ENCODE measurements around the gene TSPEAR. TPM values are rescaled to one million over a fixed set of nuclear protein-coding genes. Genes with fewer than 3 reads are reported as not detected.
"Not testable (repeated sequence)": the region's sequence is repeated elsewhere in the genome, so short reads cannot be mapped to it uniquely, and the experiment has no call there.

The TSPEAR gene
- polyA plus RNA-seq, 2 donors, result 0.01 to 0.04 TPM

- Histone ChIP-seq H3K27me3 (ENCODE audit: control insufficient read depth in 1 of 2, insufficient read depth in 2 of 2, low read length in 2 of 2) (no peaks in the 10 kb centered on the region), H3K4me1 (ENCODE audit: control insufficient read depth in 2 of 2, insufficient read depth in 2 of 2, low read length in 1 of 2) (no peaks in the 10 kb centered on the region), H3K4me3 (ENCODE audit: low read depth in 1 of 2, low read length in 2 of 2) (no peak overlapping the region), H3K27ac (ENCODE audit: low read depth in 2 of 2, low read length in 1 of 2) (no peak overlapping the region), H3K36me3 (ENCODE audit: control insufficient read depth in 2 of 2, insufficient read depth in 2 of 2, low read length in 1 of 2) (no peaks in the 10 kb centered on the region), H3K9me3 (ENCODE audit: control insufficient read depth in 2 of 2, insufficient read depth in 1 of 2, low read depth in 1 of 2, low read length in 1 of 2) (no peaks in the 10 kb centered on the region)
- 79 to 81% methylated on average over 28 of the region's 28 CpGs for WGBS, 2 donors
Observed at GRCh38 chr21:44483288-44484237, 227.8 kb downstream of the TSPEAR start.

- 70 to 73% methylated on average over 14 of the region's 14 CpGs for WGBS, 2 donors
- Histone ChIP-seq H3K36me3 (ENCODE audit: control insufficient read depth in 2 of 2, insufficient read depth in 2 of 2, low read length in 1 of 2) (no peaks in the 10 kb centered on the region), H3K27ac (ENCODE audit: low read depth in 2 of 2, low read length in 1 of 2) (no peak overlapping the region), H3K4me3 (ENCODE audit: low read depth in 1 of 2, low read length in 2 of 2) (no peak overlapping the region), H3K4me1 (ENCODE audit: control insufficient read depth in 2 of 2, insufficient read depth in 2 of 2, low read length in 1 of 2) (no peaks in the 10 kb centered on the region), H3K9me3 (ENCODE audit: control insufficient read depth in 2 of 2, insufficient read depth in 1 of 2, low read depth in 1 of 2, low read length in 1 of 2) (no peaks in the 10 kb centered on the region), H3K27me3 (ENCODE audit: control insufficient read depth in 1 of 2, insufficient read depth in 2 of 2, low read length in 2 of 2) (no peaks in the 10 kb centered on the region)
Observed at GRCh38 chr21:44482581-44483287, 228.6 kb downstream of the TSPEAR start.

GRCh38 chr21:44480200-44481053, 230.9 kb downstream of the TSPEAR start:
- Histone ChIP-seq H3K27ac (ENCODE audit: low read depth in 2 of 2, low read length in 1 of 2) (no peak overlapping the region), H3K36me3 (ENCODE audit: control insufficient read depth in 2 of 2, insufficient read depth in 2 of 2, low read length in 1 of 2) (no peaks in the 10 kb centered on the region), H3K9me3 (ENCODE audit: control insufficient read depth in 2 of 2, insufficient read depth in 1 of 2, low read depth in 1 of 2, low read length in 1 of 2) (no peaks in the 10 kb centered on the region), H3K4me3 (ENCODE audit: low read depth in 1 of 2, low read length in 2 of 2) (no peak overlapping the region), H3K4me1 (ENCODE audit: control insufficient read depth in 2 of 2, insufficient read depth in 2 of 2, low read length in 1 of 2) (no peaks in the 10 kb centered on the region), H3K27me3 (ENCODE audit: control insufficient read depth in 1 of 2, insufficient read depth in 2 of 2, low read length in 2 of 2) (no peaks in the 10 kb centered on the region)
- WGBS, 2 donors, result 86 to 88% methylated on average over 16 of the region's 16 CpGs

GRCh38 chr21:44479556-44480199, 231.7 kb downstream of the TSPEAR start:
- H3K9me3 ChIP-seq (ENCODE audit: control insufficient read depth in 2 of 2, insufficient read depth in 1 of 2, low read depth in 1 of 2, low read length in 1 of 2); H3K27ac ChIP-seq (ENCODE audit: low read depth in 2 of 2, low read length in 1 of 2); H3K4me1 ChIP-seq (ENCODE audit: control insufficient read depth in 2 of 2, insufficient read depth in 2 of 2, low read length in 1 of 2); H3K4me3 ChIP-seq (ENCODE audit: low read depth in 1 of 2, low read length in 2 of 2); H3K27me3 ChIP-seq (ENCODE audit: control insufficient read depth in 1 of 2, insufficient read depth in 2 of 2, low read length in 2 of 2); H3K36me3 ChIP-seq (ENCODE audit: control insufficient read depth in 2 of 2, insufficient read depth in 2 of 2, low read length in 1 of 2): not testable (repeated sequence)
- 40% methylated on average over 19 to 21 of the region's 21 CpGs for WGBS, 2 donors

- Histone ChIP-seq H3K9me3 (ENCODE audit: control insufficient read depth in 2 of 2, insufficient read depth in 1 of 2, low read depth in 1 of 2, low read length in 1 of 2) (no peaks in the 10 kb centered on the region), H3K36me3 (ENCODE audit: control insufficient read depth in 2 of 2, insufficient read depth in 2 of 2, low read length in 1 of 2) (no peaks in the 10 kb centered on the region), H3K27me3 (ENCODE audit: control insufficient read depth in 1 of 2, insufficient read depth in 2 of 2, low read length in 2 of 2) (no peaks in the 10 kb centered on the region), H3K4me3 (ENCODE audit: low read depth in 1 of 2, low read length in 2 of 2) (no peak overlapping the region), H3K27ac (ENCODE audit: low read depth in 2 of 2, low read length in 1 of 2) (no peak overlapping the region), H3K4me1 (ENCODE audit: control insufficient read depth in 2 of 2, insufficient read depth in 2 of 2, low read length in 1 of 2) (no peaks in the 10 kb centered on the region)
- 88 to 96% methylated on average over 5 of the region's 5 CpGs for WGBS, 2 donors
Observed at GRCh38 chr21:44478801-44479167, 232.6 kb downstream of the TSPEAR start.

- H3K36me3 ChIP-seq (ENCODE audit: control insufficient read depth in 2 of 2, insufficient read depth in 2 of 2, low read length in 1 of 2), result no peaks in the 10 kb centered on the region
- no peaks in the 10 kb centered on the region for H3K27me3 ChIP-seq (ENCODE audit: control insufficient read depth in 1 of 2, insufficient read depth in 2 of 2, low read length in 2 of 2)
- no peaks in the 10 kb centered on the region for H3K9me3 ChIP-seq (ENCODE audit: control insufficient read depth in 2 of 2, insufficient read depth in 1 of 2, low read depth in 1 of 2, low read length in 1 of 2)
- H3K27ac ChIP-seq (ENCODE audit: low read depth in 2 of 2, low read length in 1 of 2), result no peak overlapping the region
- no peaks in the 10 kb centered on the region for H3K4me1 ChIP-seq (ENCODE audit: control insufficient read depth in 2 of 2, insufficient read depth in 2 of 2, low read length in 1 of 2)
- 73 to 79% methylated on average over 16 of the region's 16 CpGs for WGBS, 2 donors
- H3K4me3 ChIP-seq (ENCODE audit: low read depth in 1 of 2, low read length in 2 of 2), result no peak overlapping the region
Observed at GRCh38 chr21:44478124-44478800, 233.1 kb downstream of the TSPEAR start.

GRCh38 chr21:44477712-44478111, 233.7 kb downstream of the TSPEAR start:
- no peak overlapping the region for H3K4me3 ChIP-seq (ENCODE audit: low read depth in 1 of 2, low read length in 2 of 2)
- WGBS, 2 donors, result 57 to 67% methylated on average over 7 of the region's 7 CpGs
- H3K9me3 ChIP-seq (ENCODE audit: control insufficient read depth in 2 of 2, insufficient read depth in 1 of 2, low read depth in 1 of 2, low read length in 1 of 2), result no peaks in the 10 kb centered on the region
- H3K27ac ChIP-seq (ENCODE audit: low read depth in 2 of 2, low read length in 1 of 2), result no peak overlapping the region
- no peaks in the 10 kb centered on the region for H3K4me1 ChIP-seq (ENCODE audit: control insufficient read depth in 2 of 2, insufficient read depth in 2 of 2, low read length in 1 of 2)
- no peaks in the 10 kb centered on the region for H3K36me3 ChIP-seq (ENCODE audit: control insufficient read depth in 2 of 2, insufficient read depth in 2 of 2, low read length in 1 of 2)
- no peaks in the 10 kb centered on the region for H3K27me3 ChIP-seq (ENCODE audit: control insufficient read depth in 1 of 2, insufficient read depth in 2 of 2, low read length in 2 of 2)

- Histone ChIP-seq H3K27me3 (ENCODE audit: control insufficient read depth in 1 of 2, insufficient read depth in 2 of 2, low read length in 2 of 2) (no peaks in the 10 kb centered on the region), H3K4me3 (ENCODE audit: low read depth in 1 of 2, low read length in 2 of 2) (no peak overlapping the region), H3K9me3 (ENCODE audit: control insufficient read depth in 2 of 2, insufficient read depth in 1 of 2, low read depth in 1 of 2, low read length in 1 of 2) (no peaks in the 10 kb centered on the region), H3K27ac (ENCODE audit: low read depth in 2 of 2, low read length in 1 of 2) (no peak overlapping the region), H3K36me3 (ENCODE audit: control insufficient read depth in 2 of 2, insufficient read depth in 2 of 2, low read length in 1 of 2) (no peaks in the 10 kb centered on the region), H3K4me1 (ENCODE audit: control insufficient read depth in 2 of 2, insufficient read depth in 2 of 2, low read length in 1 of 2) (no peaks in the 10 kb centered on the region)
- 70 to 76% methylated on average over 8 of the region's 8 CpGs for WGBS, 2 donors
Observed at GRCh38 chr21:44477131-44477530, 234.2 kb downstream of the TSPEAR start.
